Neural crest cell (in vitro differentiated cells): Measurements from ENCODE around the gene ALK. TPM values are rescaled to one million over a fixed set of nuclear protein-coding genes. Genes with fewer than 3 reads are reported as not detected.

ENCODE experiments used
- DNase-seq: peaks from one replicate; pipeline ENCODE4 v3.0.0; 2021; ENCODE audit warnings: low read depth, mixed read lengths, low spot score
- H3K27ac Mint-ChIP-seq: one replicate; pipeline ENCODE4 v1.8.0; 2021; ENCODE audit warnings: mild to moderate bottlenecking, mixed read lengths; ENCODE audit not compliant: unreplicated experiment
- H3K27me3 Mint-ChIP-seq: 2 replicates; pipeline ENCODE4 v1.8.0; 2021; ENCODE audit warnings: low read depth, mild to moderate bottlenecking, mixed read lengths
- H3K36me3 Mint-ChIP-seq: 2 replicates; pipeline ENCODE4 v1.8.0; 2021; ENCODE audit warnings: low read depth, mild to moderate bottlenecking, mixed read lengths
- H3K4me1 Mint-ChIP-seq: 2 replicates; pipeline ENCODE4 v1.8.0; 2021; ENCODE audit warnings: mixed read lengths
- H3K4me3 Mint-ChIP-seq: one replicate; pipeline ENCODE4 v1.8.0; 2021; ENCODE audit warnings: mild to moderate bottlenecking, mixed read lengths
- H3K9me3 Mint-ChIP-seq: 2 replicates; pipeline ENCODE4 v1.8.0; 2021; ENCODE audit warnings: mixed read lengths
- total RNA-seq: library from RNA; stranded (reverse); gene quantifications from 2 replicates; pipeline ENCODE4 v1.2.1, GENCODE V29; 2021
- TF ChIP-seq, protein P1 (sequence below): fragments of 200-600 bp; sonication (generic); conservative IDR thresholded peaks from 2 replicates; pipeline ENCODE4 v1.5.0; 2021; ENCODE audit warnings: antibody characterized with exemption, mild to moderate bottlenecking

ALK gene
- total RNA-seq, 1 donor from 2014 or later = 2.0 TPM

DNA sequence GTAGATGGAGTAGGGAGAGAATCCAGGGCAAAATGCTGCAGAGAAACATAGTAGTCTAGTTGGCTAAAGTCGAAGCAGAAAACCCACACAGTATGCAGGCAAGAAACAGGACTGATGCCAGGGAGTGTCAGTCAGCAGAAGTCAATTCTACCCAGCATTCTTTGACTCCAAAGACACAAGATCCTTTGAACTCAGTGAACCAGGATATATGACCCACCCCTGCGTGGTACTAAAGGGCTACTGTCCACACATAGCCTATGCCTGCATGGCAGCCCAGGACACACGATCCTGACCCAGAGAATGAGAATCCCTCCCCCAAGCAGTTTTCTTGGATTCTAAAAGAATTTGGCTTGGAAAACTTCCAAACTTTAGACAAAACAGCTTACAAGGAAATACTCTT lies 42.5 kb downstream of the ALK start:
- Mint-ChIP-seq H3K9me3 (no peaks in the 10 kb centered on the region), H3K36me3 (no peaks in the 10 kb centered on the region), H3K4me3 (no peak overlapping the region), H3K4me1 (no peaks in the 10 kb centered on the region), H3K27me3 (no peaks in the 10 kb centered on the region), H3K27ac (peak overlapping the region; percentile 8)
- DNase-seq = no peak
- TF ChIP-seq, protein P1, sequence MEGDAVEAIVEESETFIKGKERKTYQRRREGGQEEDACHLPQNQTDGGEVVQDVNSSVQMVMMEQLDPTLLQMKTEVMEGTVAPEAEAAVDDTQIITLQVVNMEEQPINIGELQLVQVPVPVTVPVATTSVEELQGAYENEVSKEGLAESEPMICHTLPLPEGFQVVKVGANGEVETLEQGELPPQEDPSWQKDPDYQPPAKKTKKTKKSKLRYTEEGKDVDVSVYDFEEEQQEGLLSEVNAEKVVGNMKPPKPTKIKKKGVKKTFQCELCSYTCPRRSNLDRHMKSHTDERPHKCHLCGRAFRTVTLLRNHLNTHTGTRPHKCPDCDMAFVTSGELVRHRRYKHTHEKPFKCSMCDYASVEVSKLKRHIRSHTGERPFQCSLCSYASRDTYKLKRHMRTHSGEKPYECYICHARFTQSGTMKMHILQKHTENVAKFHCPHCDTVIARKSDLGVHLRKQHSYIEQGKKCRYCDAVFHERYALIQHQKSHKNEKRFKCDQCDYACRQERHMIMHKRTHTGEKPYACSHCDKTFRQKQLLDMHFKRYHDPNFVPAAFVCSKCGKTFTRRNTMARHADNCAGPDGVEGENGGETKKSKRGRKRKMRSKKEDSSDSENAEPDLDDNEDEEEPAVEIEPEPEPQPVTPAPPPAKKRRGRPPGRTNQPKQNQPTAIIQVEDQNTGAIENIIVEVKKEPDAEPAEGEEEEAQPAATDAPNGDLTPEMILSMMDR = no peak

DNA sequence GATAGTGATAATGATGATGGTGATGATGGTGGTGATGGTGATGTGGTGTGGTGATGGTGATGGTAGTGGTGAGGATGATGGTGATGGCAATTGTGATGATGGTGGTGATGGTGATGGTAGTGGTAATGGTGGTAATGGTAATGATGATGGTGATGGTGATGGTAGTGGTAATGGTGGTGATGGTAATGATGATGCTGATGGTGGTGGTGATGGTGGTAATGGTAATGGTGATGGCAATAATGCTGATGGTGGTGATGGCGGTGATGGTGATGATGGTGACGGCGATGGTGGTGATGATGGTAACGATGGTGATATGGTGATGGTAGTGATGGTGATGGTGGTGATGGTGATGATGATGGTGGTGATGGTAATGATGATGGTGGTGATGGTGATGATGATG lies 45.0 kb downstream of the ALK start:
- DNase-seq = no peak
- Mint-ChIP-seq H3K9me3 (no peaks in the 10 kb centered on the region), H3K36me3 (no peaks in the 10 kb centered on the region), H3K27me3 (no peaks in the 10 kb centered on the region), H3K4me3 (no peak overlapping the region), H3K4me1 (no peaks in the 10 kb centered on the region), H3K27ac (no peak overlapping the region)
- TF ChIP-seq, protein P1 = no peak

DNA sequence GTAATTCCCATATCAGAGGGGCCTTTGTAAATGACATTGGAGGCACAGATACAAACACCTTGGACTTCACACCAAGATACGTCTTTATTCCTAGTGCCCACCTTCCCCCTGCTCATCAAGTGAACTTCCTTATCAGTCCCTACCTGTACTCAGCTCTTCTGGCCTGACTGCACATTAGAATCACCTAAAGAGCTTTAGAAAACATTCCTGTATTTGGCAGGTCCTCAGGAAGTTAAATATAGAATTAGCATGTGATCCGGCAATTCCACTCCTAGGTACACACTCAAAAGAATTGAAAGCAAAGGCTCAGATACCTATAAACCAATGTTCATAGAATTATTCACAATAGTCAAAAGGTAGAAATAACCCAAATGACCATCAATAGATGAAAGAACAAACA lies 46.6 kb downstream of the ALK start:
- Mint-ChIP-seq H3K27ac (no peak overlapping the region), H3K4me3 (no peak overlapping the region), H3K27me3 (no peaks in the 10 kb centered on the region), H3K4me1 (peaks cover 3% of the 10 kb centered on the region), H3K36me3 (no peaks in the 10 kb centered on the region), H3K9me3 (no peaks in the 10 kb centered on the region)
- TF ChIP-seq, protein P1 = no peak
- DNase-seq = no peak

DNA sequence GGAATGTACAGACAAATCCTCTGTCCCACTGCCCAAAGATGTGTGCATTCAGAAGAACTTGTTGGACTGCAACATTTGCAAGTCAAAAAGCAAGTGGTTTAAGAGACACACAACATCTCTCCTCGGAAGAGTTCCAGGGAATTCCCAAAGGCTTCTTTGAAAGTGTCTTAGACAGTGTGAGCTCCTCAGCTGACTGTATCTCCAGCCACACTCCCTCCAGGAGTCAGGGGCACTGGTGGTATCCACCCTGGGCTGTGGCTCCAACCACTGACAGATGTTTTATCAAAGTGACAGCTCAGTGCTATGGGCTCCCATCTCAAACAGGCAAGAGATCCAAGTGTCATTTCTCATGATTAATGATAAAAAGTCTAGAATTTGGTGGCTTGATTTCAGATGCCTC lies 48.5 kb downstream of the ALK start:
- no peak overlapping the region for H3K4me3 Mint-ChIP-seq
- H3K36me3 Mint-ChIP-seq = no peaks in the 10 kb centered on the region
- H3K4me1 Mint-ChIP-seq = peaks cover 3% of the 10 kb centered on the region
- no peak for DNase-seq
- TF ChIP-seq, protein P1 = no peak
- H3K9me3 Mint-ChIP-seq = no peaks in the 10 kb centered on the region
- H3K27me3 Mint-ChIP-seq = no peaks in the 10 kb centered on the region
- H3K27ac Mint-ChIP-seq = no peak overlapping the region

DNA sequence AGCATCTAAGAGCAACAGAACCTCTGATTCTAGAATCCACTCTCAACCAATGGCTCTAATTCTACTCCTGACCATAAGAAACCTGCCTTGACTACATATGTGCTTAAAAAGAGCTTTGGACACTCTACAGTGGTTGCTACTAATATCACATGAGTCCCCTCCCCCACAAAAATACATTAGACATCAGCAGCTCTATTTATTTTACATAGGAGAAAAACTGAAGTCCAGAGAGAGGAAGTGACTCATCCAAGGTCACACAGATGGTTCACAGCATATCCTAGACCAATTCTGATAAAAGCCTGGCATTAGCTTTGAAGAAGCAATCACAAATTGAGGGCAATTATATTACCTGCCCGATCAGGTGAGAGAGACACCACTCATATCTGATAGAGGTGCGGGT lies 49.8 kb downstream of the ALK start:
- no peak overlapping the region for H3K4me3 Mint-ChIP-seq
- H3K27me3 Mint-ChIP-seq = no peaks in the 10 kb centered on the region
- DNase-seq = no peak
- TF ChIP-seq, protein P1 = no peak
- H3K4me1 Mint-ChIP-seq = peaks cover 3% of the 10 kb centered on the region
- H3K9me3 Mint-ChIP-seq = no peaks in the 10 kb centered on the region
- no peaks in the 10 kb centered on the region for H3K36me3 Mint-ChIP-seq
- no peak overlapping the region for H3K27ac Mint-ChIP-seq

DNA sequence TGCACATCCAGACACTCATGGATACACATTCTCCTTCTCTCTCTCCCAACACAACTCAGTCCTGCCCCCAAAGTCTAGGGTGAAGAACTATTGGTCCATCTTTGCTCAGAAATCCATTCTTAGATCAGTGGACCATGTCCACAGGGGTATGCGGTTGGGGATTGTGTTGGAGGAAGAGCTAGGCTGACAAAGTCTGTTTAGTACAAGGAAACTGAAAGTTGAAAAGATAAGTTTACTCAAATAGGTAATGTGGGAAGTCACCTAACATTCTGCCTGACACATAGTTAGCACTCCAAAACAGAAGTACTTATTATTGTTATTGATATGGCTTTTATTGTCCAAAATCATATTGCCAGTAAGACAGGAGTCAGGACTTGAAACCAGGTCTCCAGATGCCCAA lies 55.9 kb downstream of the ALK start:
- Mint-ChIP-seq H3K9me3 (no peaks in the 10 kb centered on the region), H3K27me3 (no peaks in the 10 kb centered on the region), H3K4me3 (no peak overlapping the region)

More for the DNA sequence above, 55.9 kb downstream of the ALK start:
- no peak overlapping the region for H3K27ac Mint-ChIP-seq
- H3K36me3 Mint-ChIP-seq = no peaks in the 10 kb centered on the region
- TF ChIP-seq, protein P1 = no peak
- DNase-seq = no peak
- H3K4me1 Mint-ChIP-seq = peaks cover 8% of the 10 kb centered on the region
